Lung (tissue), 12 donors: ENCODE measurements around the gene TMTC2. TPM values are rescaled to one million over a fixed set of nuclear protein-coding genes. Genes with fewer than 3 reads are reported as not detected.
A peak's percentile ranks its signal among the peaks of the same experiment; 100 is the strongest.

Source experiments
- ATAC-seq: fragments of 200-7000 bp; cut with Tn5 transposase; one replicate; pipeline ENCODE4 v1.9.1; 2020; ENCODE audit warnings: moderate number of reproducible peaks; ENCODE audit not compliant: insufficient read depth, low FRiP score
- DNase-seq, 3 donors: peaks; one replicate each; pipeline ENCODE4 v3.0.0-alpha.2; 2013 to 2017
- H3K27ac ChIP-seq, 2 donors: one replicate each; pipeline ENCODE4 v1.5.1; 2013; ENCODE audit warnings: mild to moderate bottlenecking in 2 of 2, moderate library complexity in 2 of 2, control low read depth in 1 of 2, inconsistent platforms in 1 of 2, low read depth in 1 of 2, low read length in 1 of 2
- H3K27me3 ChIP-seq, 3 donors: one replicate each; pipeline ENCODE4 v1.5.1; 2013; ENCODE audit warnings: low read length in 2 of 3; ENCODE audit not compliant: control insufficient read depth in 3 of 3, insufficient read depth in 3 of 3
- H3K36me3 ChIP-seq, 4 donors: one replicate each; pipeline ENCODE4 v1.5.1; 2013; ENCODE audit warnings: low read length in 4 of 4, mild to moderate bottlenecking in 1 of 4, moderate library complexity in 1 of 4; ENCODE audit not compliant: control insufficient read depth in 4 of 4, insufficient read depth in 4 of 4
- H3K4me1 ChIP-seq, 5 donors: one replicate each; pipeline ENCODE4 v1.5.1; 2013; ENCODE audit warnings: low read length in 5 of 5, mild to moderate bottlenecking in 2 of 5, moderate library complexity in 1 of 5; ENCODE audit not compliant: control insufficient read depth in 5 of 5, insufficient read depth in 5 of 5
- H3K4me3 ChIP-seq: one replicate; pipeline ENCODE4 v1.5.1; 2013; ENCODE audit warnings: mild to moderate bottlenecking, control low read depth, moderate library complexity
- H3K9ac ChIP-seq, 2 donors: one replicate each; pipeline ENCODE4 v1.5.1; 2013; ENCODE audit warnings: low read length in 2 of 2, control low read depth in 1 of 2; ENCODE audit not compliant: insufficient read depth in 1 of 2
- H3K9me3 ChIP-seq, 4 donors: one replicate each; pipeline ENCODE4 v1.5.1; 2013; ENCODE audit warnings: low read length in 3 of 4, mild to moderate bottlenecking in 1 of 4, moderate library complexity in 1 of 4; ENCODE audit not compliant: control insufficient read depth in 4 of 4, insufficient read depth in 3 of 4
- CTCF ChIP-seq: IDR thresholded peaks from 2 replicates; pipeline ENCODE4 v1.5.1; 2012; ENCODE audit warnings: mild to moderate bottlenecking; ENCODE audit errors: control extremely low read depth, extremely low read depth
- WGBS, 2 donors: extraction: QIAGEN DNeasy Blood & Tissue Kit; methylation state at CpG; one replicate each; pipeline ENCODE4 v1.1.7; 2013; 5-methylcytosine and 5-hydroxymethylcytosine counted together
- polyA plus RNA-seq, 2 donors: library from polyadenylated mRNA; stranded (reverse); fragments of 200-250 nt; gene quantifications; one replicate each; pipeline ENCODE4 v1.2.1, GENCODE V29; 2013
- total RNA-seq, 2 donors: library from RNA; depleted of rRNA in 1 of 2; stranded (reverse); fragments of >200 nt in 1 of 2; gene quantifications; one replicate each; pipeline ENCODE4 v1.2.1, GENCODE V29; 2014 to 2021
- donor health status: control.
- donor health status: control.
- donor health status: Bipolar disorder and iron deficiency.
- donor health status: healthy.
- donor health status: DM: yes; HTN: yes; CAD: no.

The TMTC2 gene
- total and polyA plus RNA-seq, 4 donors, result 5.3 to 77.1 (median 14.0) TPM

DNA sequence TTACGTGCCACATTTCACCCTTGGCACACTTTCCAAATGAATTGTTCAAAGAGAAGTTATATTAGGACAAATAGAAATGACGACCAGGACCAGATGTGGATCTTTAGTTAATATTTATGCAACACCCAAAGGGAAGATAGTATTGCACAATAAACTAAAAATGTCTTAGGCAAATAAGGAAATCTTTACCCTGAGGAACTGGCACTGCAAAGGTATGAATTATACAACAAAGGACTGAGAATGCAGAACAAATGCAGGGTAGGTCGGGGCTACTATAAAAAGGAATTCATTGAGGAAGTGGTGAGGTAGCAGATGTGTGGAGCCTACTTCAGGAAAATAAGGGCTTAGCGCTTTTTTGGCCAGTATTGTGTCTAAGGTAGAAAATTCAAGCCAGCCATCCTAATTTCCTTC is 3.9 kb upstream of the TMTC2 start:
- H3K4me1 ChIP-seq, result peaks cover 0 to 8% (median 0%) of the 10 kb centered on the region in 5 donors
- 13 to 17% methylated on average over 4 of the region's 4 CpGs for WGBS, 2 donors
- H3K4me3 ChIP-seq, result no peak overlapping the region
- no peaks in the 10 kb centered on the region for H3K36me3 ChIP-seq
- H3K27ac ChIP-seq, result no peak overlapping the region
- TF ChIP-seq CTCF, result no peak
- ATAC-seq (no peak), DNase-seq (no peak)
- no peaks in the 10 kb centered on the region for H3K27me3 ChIP-seq
- peak overlapping the region in 1 of 2 donors; percentile 53 for H3K9ac ChIP-seq
- H3K9me3 ChIP-seq, result no peaks in the 10 kb centered on the region

- WGBS, 2 donors, result 0 to 1% methylated on average over 11 of the region's 11 CpGs
- Histone ChIP-seq H3K4me1 (peaks cover 0 to 34% (median 0%) of the 10 kb centered on the region in 5 donors), H3K9me3 (no peaks in the 10 kb centered on the region), H3K9ac (peak overlapping the region; percentile 42 to 98), H3K27me3 (no peaks in the 10 kb centered on the region), H3K4me3 (peak overlapping the region; percentile 45), H3K36me3 (peaks cover 0 to 2% (median 0%) of the 10 kb centered on the region in 4 donors), H3K27ac (peak overlapping the region; percentile 83 to 92)
- ATAC-seq, result peak; percentile 66
- peak; percentile 88 for TF ChIP-seq CTCF
- peak; percentile 96 to 97 (median 96) for DNase-seq
Measured at GRCh38 chr12:82685790-82686167, 927 bp upstream of the TMTC2 start.

DNA sequence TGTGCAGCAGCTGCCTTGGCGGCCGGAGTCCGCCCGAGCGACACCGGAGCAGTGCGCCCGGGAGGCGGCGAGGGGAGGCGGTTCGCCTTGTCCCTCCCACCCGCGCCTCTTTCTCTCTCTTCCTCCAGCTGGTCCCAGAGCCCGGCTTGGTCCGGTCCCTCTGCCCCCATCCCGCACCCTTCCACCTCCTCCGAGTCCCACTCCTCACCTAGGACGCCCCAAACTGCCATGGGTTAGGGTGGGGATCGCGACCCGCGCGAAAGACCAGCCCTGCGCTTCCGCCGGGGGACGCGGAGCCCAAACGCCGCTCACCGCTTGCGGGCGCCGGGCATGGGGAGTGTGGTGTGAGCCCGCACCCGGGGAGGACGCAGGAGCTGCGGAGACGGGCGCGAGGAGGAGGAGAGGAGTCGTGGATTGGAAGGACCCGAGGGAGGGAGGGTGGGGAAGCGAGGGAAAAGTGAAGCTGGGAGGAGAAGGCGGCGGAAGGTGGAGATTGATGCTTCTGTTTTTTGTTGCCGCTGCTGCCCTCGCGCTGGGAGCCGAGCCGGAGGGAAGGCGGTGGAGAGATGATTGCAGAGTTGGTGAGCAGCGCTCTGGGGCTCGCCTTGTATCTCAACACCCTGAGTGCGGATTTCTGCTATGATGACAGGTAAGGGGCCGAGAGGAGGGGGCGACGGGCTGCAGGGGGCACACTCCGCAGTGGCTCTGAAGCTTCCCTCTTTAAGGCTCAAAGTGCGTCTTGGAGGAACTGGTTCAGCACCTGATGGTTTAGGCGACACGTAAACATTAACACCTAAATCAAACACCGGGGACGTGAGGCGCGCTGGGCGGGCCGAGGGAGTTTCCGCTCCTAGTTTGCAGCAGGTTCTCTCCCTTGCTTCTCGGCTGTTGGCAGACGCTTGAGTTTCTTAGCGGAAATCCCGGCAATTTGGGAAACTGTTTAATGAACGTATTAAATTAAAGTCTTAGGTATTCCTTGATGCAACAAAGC is 610 bp downstream of the TMTC2 start:
- Histone ChIP-seq H3K4me3 (peak overlapping the region; percentile 61), H3K27ac (peak overlapping the region; percentile 79 to 92), H3K36me3 (peaks cover 0 to 3% (median under 1%) of the 10 kb centered on the region in 4 donors), H3K4me1 (peaks cover 0 to 36% (median 5%) of the 10 kb centered on the region in 5 donors), H3K9me3 (no peaks in the 10 kb centered on the region), H3K9ac (peak overlapping the region; percentile 68 to 95), H3K27me3 (no peaks in the 10 kb centered on the region)
- peak; percentile 53 for ATAC-seq
- 0 to 1% methylated on average over 73 to 75 of the region's 75 CpGs for WGBS, 2 donors
- no peak for TF ChIP-seq CTCF
- DNase-seq, result peak; percentile 57 to 70 (median 60)
